Measurements from ENCODE around the gene MBP. TPM values are rescaled to one million over a fixed set of nuclear protein-coding genes. Genes with fewer than 3 reads are reported as not detected.

MBP gene
- total and polyA plus RNA-seq, 2 of the 13 experiments (the other 11 are each of a cell fraction or from before 2014, with no cell fraction given) = 5.0 to 8.5 TPM

GRCh38 chr18:77032181-77032701, 100.3 kb downstream of the MBP start (continued):
- no peak for TF ChIP-seq TFAP4 (IDR thresholded peaks at IDR 0.05; ENCODE audit: borderline replicate concordance, low read depth)
- TF ChIP-seq ATF1 (CRISPR knock-in tag; IDR thresholded peaks at IDR 0.05) = no peak
- TF ChIP-seq CENPX (CRISPR knock-in tag; IDR thresholded peaks at IDR 0.05) = no peak
- no peak for TF ChIP-seq ZNF639 (CRISPR knock-in tag; conservative IDR thresholded peaks at IDR 0.05)
- TF ChIP-seq SMAD3 (CRISPR knock-in tag; IDR thresholded peaks at IDR 0.05) = no peak
- no peak for TF ChIP-seq ZNF775 (CRISPR knock-in tag; IDR thresholded peaks at IDR 0.05; ENCODE audit: borderline replicate concordance)
- TF ChIP-seq HOMEZ (CRISPR knock-in tag; IDR thresholded peaks at IDR 0.05; ENCODE audit: low read depth) = no peak
- no peak for TF ChIP-seq GABPB1 (CRISPR knock-in tag; IDR thresholded peaks at IDR 0.05)

- FAIRE-seq = no peak
- Histone ChIP-seq H4K20me1 (ENCODE audit: insufficient read depth, low read length) (no peaks in the 10 kb centered on the region), H3K4me2 (ENCODE audit: low read depth, low read length) (no peak overlapping the region), H3K9ac (ENCODE audit: insufficient read depth, low read depth, low read length) (no peak overlapping the region), H3K4me3 (replicated peaks in 1 of 3; ENCODE audit: insufficient read depth in 1 of 3, low read depth in 2 of 3, low read length in 3 of 3) (no peak overlapping the region), H2AFZ (ENCODE audit: low read length) (no peak overlapping the region), H3K27me3 (ENCODE audit: control insufficient read depth in 1 of 2, insufficient read depth in 2 of 2, low read length in 2 of 2) (no peaks in the 10 kb centered on the region), H3K79me2 (ENCODE audit: insufficient read depth, low read length) (no peaks in the 10 kb centered on the region), H3K36me3 (replicated peaks in 1 of 2; ENCODE audit: control insufficient read depth in 1 of 2, insufficient read depth in 2 of 2, low read length in 2 of 2) (no peaks in the 10 kb centered on the region), H3K9me3 (ENCODE audit: low read length) (no peaks in the 10 kb centered on the region), H3K27ac (ENCODE audit: extremely low read length, insufficient read depth, low read length) (no peak overlapping the region), H3K4me1 (ENCODE audit: insufficient read depth, low read length) (no peaks in the 10 kb centered on the region)
- in situ Hi-C loops (cut with HindIII; ENCODE audit: extremely low pct_ligation_motif_present, low pct_unique_long_range_greater_than_20kb) (no loop called here), intact Hi-C loops (cut with micrococcal nuclease; ENCODE audit: unreplicated experiment) (no loop called here)
- ChIA-PET POLR2A (no interaction called here), CTCF (ENCODE audit: low intra/inter-chr PET ratio, low total read pairs) (no interaction called here)
- DNase-seq (ENCODE audit: low spot score) = no peak
- no TSS peak for BruUV-seq (replicated peaks)
- no peak for ATAC-seq
- 90% methylated on average over 5 of the region's 9 CpGs for WGBS (ENCODE audit: low lambda C conversion rate)
- TF ChIP-seq KAT8 (CRISPR knock-in tag; IDR thresholded peaks at IDR 0.05) = no peak
- TF ChIP-seq FOXA3 (CRISPR knock-in tag; IDR thresholded peaks at IDR 0.05) = no peak
- TF ChIP-seq XBP1 (CRISPR knock-in tag; IDR thresholded peaks at IDR 0.05) = no peak
- TF ChIP-seq ERF (CRISPR knock-in tag; IDR thresholded peaks at IDR 0.05) = no peak
- no peak for TF ChIP-seq NR2C2 (CRISPR knock-in tag; IDR thresholded peaks at IDR 0.05; ENCODE audit: borderline replicate concordance)
- TF ChIP-seq KMT2A (CRISPR knock-in tag; IDR thresholded peaks at IDR 0.05) = no peak
- no peak for TF ChIP-seq ZNF780A (CRISPR knock-in tag; IDR thresholded peaks at IDR 0.05)
- TF ChIP-seq ZNF589 (CRISPR knock-in tag; conservative IDR thresholded peaks at IDR 0.05) = no peak
- no peak for TF ChIP-seq MAFG (CRISPR knock-in tag; IDR thresholded peaks at IDR 0.05)
- TF ChIP-seq NFKB2 (CRISPR knock-in tag; IDR thresholded peaks at IDR 0.05; ENCODE audit: borderline replicate concordance) = no peak
- no peak for TF ChIP-seq ZNF430 (CRISPR knock-in tag; IDR thresholded peaks at IDR 0.05)
These were observed 100.9 kb downstream of the MBP start for GRCh38 chr18:77031662-77032061.

Data from HepG2 (cell line).